HepG2 (cell line): Measurements from ENCODE around the gene CARMIL3. TPM values are rescaled to one million over a fixed set of nuclear protein-coding genes. Genes with fewer than 3 reads are reported as not detected.

Experiments
- CBFB ChIP-seq: sonication (generic); formaldehyde crosslinking; IDR thresholded peaks from 2 replicates; pipeline ENCODE4 v1.4.0; 2020; ENCODE audit warnings: missing genetic modification reagents
- HES4 ChIP-seq: sonication (generic); formaldehyde crosslinking; IDR thresholded peaks from 2 replicates; pipeline ENCODE4 v1.9.0; 2021; ENCODE audit warnings: mild to moderate bottlenecking, missing genetic modification reagents, borderline replicate concordance
- MAFG ChIP-seq: sonication (generic); formaldehyde crosslinking; IDR thresholded peaks from 2 replicates; pipeline ENCODE4 v1.5.1; 2020; ENCODE audit warnings: mild to moderate bottlenecking, missing genetic modification reagents
- MED8 ChIP-seq: sonication (generic); formaldehyde crosslinking; IDR thresholded peaks from 2 replicates; pipeline ENCODE4 v1.8.1; 2023; ENCODE audit warnings: mild to moderate bottlenecking, missing genetic modification reagents; ENCODE audit not compliant: insufficient replicate concordance
- SRF ChIP-seq: IDR thresholded peaks from 2 replicates; pipeline ENCODE4 v1.6.1; 2011; ENCODE audit warnings: mild to moderate bottlenecking, low read depth, low read length, moderate library complexity
- ZC3H13 ChIP-seq: sonication (generic); formaldehyde crosslinking; IDR thresholded peaks from 2 replicates; pipeline ENCODE4 v1.8.1; 2023; ENCODE audit warnings: mild to moderate bottlenecking, missing genetic modification reagents, moderate library complexity
- ZNF136 ChIP-seq: sonication (generic); formaldehyde crosslinking; IDR thresholded peaks from 2 replicates; pipeline ENCODE4 v1.8.1; 2022; ENCODE audit warnings: low read depth, mild to moderate bottlenecking, moderate library complexity, missing genetic modification reagents
- ZNF20 ChIP-seq: sonication (generic); formaldehyde crosslinking; IDR thresholded peaks from 2 replicates; pipeline ENCODE4 v1.4.0; 2020; ENCODE audit warnings: mild to moderate bottlenecking, moderate library complexity, missing genetic modification reagents
- ZNF296 ChIP-seq: sonication (generic); formaldehyde crosslinking; conservative IDR thresholded peaks from 2 replicates; pipeline ENCODE4 v1.5.0; 2020; ENCODE audit warnings: mild to moderate bottlenecking, missing genetic modification reagents
- ZNF451 ChIP-seq: sonication (generic); formaldehyde crosslinking; IDR thresholded peaks from 2 replicates; pipeline ENCODE4 v1.5.0; 2020; ENCODE audit warnings: mild to moderate bottlenecking, missing genetic modification reagents
- ZNF558 ChIP-seq: sonication (generic); formaldehyde crosslinking; IDR thresholded peaks from 2 replicates; pipeline ENCODE4 v1.9.0; 2022; ENCODE audit warnings: mild to moderate bottlenecking, missing genetic modification reagents, borderline replicate concordance
- ZNF644 ChIP-seq: IDR thresholded peaks from 2 replicates; pipeline ENCODE4 v1.6.1; 2016; ENCODE audit warnings: low read depth
- ZSCAN30 ChIP-seq: sonication (generic); formaldehyde crosslinking; IDR thresholded peaks from 2 replicates; pipeline ENCODE4 v1.5.0; 2020; ENCODE audit warnings: mild to moderate bottlenecking, missing genetic modification reagents
- polyA plus RNA-seq, 8 experiments: library from polyadenylated mRNA; depleted of rRNA in 3 of 8; stranded (reverse) in 7 of 8; unstranded in 1 of 8; fragments of >200 nt; fragmentation: Illumina TruSeq in 4 of 8; extraction: Trizol in 4 of 8; gene quantifications; 2 replicates each; pipeline versions ENCODE4 v1.2.1 to v1.2.3, GENCODE V29; 2011 to 2016; ENCODE audit warnings: low read depth in 4 of 8, missing spikeins in 1 of 8, mixed read lengths in 1 of 8; ENCODE audit not compliant: insufficient read depth in 1 of 8
- total RNA-seq, 5 experiments: library from RNA; depleted of rRNA; stranded (reverse); fragments of >200 nt; fragmentation: Illumina TruSeq; extraction: Trizol; gene quantifications; 2 replicates each; pipeline ENCODE4 v1.2.3, GENCODE V29; 2016; ENCODE audit warnings: low read depth in 1 of 5
- TF ChIP-seq, protein P1 (sequence below): sonication (generic); formaldehyde crosslinking; IDR thresholded peaks from 2 replicates; pipeline ENCODE4 v1.9.0; 2021; ENCODE audit warnings: missing genetic modification reagents, borderline replicate concordance
- TF ChIP-seq, protein P2 (sequence below): sonication (generic); formaldehyde crosslinking; IDR thresholded peaks from 2 replicates; pipeline ENCODE4 v1.5.0; 2020; ENCODE audit warnings: missing genetic modification reagents
- TF ChIP-seq, protein P3 (sequence below): sonication (generic); formaldehyde crosslinking; IDR thresholded peaks from 2 replicates; pipeline ENCODE4 v1.4.0; 2020; ENCODE audit warnings: missing genetic modification reagents, mild to moderate bottlenecking, borderline replicate concordance
- TF ChIP-seq, protein P4 (sequence below): sonication (generic); formaldehyde crosslinking; IDR thresholded peaks from 2 replicates; pipeline ENCODE4 v1.8.1; 2022; ENCODE audit warnings: mild to moderate bottlenecking, missing genetic modification reagents
- TF ChIP-seq, protein P5 (sequence below): sonication (generic); formaldehyde crosslinking; IDR thresholded peaks from 2 replicates; pipeline ENCODE4 v1.4.0; 2020; ENCODE audit warnings: missing genetic modification reagents, borderline replicate concordance

Gene CARMIL3
- total and polyA plus RNA-seq, 2 of the 13 experiments (the other 11 are each of a cell fraction or from before 2014, with no cell fraction given), result 0.27 to 0.55 TPM

DNA sequence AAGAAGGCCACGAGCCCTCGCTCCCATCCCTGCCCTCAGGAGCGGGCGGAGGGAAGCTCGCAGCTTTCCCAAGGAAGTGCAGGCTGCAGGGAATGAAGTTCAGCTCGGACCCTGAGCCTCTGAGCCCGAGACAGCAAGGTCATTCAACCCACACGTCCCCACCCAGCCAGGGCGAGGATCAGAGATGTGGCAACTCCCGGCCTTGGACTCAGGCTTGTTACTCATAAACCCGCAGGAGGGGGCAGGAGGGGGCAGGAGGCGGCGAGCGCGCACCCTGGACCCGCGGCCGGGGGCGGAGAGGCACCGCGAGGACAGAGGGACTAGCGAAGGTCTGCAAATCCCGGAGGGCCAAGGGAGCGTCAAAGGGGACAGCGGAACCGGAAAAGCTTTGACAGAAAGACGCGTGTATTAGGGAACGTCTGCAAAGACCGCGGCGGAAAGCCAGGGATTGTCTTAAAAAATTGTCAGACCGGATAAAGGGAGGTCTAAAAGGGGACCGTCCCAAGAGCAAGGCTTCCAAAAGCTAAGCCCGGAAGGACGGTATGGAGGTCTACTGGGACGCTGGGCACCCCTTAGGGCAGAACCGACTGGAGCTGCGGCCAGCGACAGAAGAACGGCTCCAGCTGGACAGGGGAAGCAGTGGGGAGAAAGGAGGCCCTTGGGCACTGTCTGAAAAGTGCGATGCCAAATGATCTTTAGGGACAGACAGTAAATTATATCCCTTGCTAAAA is 62.2 kb downstream of the CARMIL3 start (continued):
- TF ChIP-seq SRF (peak; percentile 15), ZSCAN30 (CRISPR knock-in tag) (no peak; the same call in 1 of the 2 replicates), MAFG (CRISPR knock-in tag) (no peak), ZNF136 (CRISPR knock-in tag) (peak; percentile 97), ZC3H13 (CRISPR knock-in tag) (no peak), HES4 (CRISPR knock-in tag) (peak; percentile 28), ZNF451 (peak; percentile 99), ZNF558 (no peak), ZNF296 (CRISPR knock-in tag) (no peak), ZNF20 (CRISPR knock-in tag) (peak; percentile 83; the same call in 1 of the 2 replicates), MED8 (CRISPR knock-in tag) (peak; percentile 99), ZNF644 (peak; percentile 94), CBFB (CRISPR knock-in tag) (peak; percentile 98)
- TF ChIP-seq, protein P1, sequence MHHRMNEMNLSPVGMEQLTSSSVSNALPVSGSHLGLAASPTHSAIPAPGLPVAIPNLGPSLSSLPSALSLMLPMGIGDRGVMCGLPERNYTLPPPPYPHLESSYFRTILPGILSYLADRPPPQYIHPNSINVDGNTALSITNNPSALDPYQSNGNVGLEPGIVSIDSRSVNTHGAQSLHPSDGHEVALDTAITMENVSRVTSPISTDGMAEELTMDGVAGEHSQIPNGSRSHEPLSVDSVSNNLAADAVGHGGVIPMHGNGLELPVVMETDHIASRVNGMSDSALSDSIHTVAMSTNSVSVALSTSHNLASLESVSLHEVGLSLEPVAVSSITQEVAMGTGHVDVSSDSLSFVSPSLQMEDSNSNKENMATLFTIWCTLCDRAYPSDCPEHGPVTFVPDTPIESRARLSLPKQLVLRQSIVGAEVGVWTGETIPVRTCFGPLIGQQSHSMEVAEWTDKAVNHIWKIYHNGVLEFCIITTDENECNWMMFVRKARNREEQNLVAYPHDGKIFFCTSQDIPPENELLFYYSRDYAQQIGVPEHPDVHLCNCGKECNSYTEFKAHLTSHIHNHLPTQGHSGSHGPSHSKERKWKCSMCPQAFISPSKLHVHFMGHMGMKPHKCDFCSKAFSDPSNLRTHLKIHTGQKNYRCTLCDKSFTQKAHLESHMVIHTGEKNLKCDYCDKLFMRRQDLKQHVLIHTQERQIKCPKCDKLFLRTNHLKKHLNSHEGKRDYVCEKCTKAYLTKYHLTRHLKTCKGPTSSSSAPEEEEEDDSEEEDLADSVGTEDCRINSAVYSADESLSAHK (CRISPR knock-in tag), result peak; percentile 92
- TF ChIP-seq, protein P2, sequence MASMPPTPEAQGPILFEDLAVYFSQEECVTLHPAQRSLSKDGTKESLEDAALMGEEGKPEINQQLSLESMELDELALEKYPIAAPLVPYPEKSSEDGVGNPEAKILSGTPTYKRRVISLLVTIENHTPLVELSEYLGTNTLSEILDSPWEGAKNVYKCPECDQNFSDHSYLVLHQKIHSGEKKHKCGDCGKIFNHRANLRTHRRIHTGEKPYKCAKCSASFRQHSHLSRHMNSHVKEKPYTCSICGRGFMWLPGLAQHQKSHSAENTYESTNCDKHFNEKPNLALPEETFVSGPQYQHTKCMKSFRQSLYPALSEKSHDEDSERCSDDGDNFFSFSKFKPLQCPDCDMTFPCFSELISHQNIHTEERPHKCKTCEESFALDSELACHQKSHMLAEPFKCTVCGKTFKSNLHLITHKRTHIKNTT, result 0 out of 2 replicates have a peak, but pooled peaks have one; percentile 68
- TF ChIP-seq, protein P3, sequence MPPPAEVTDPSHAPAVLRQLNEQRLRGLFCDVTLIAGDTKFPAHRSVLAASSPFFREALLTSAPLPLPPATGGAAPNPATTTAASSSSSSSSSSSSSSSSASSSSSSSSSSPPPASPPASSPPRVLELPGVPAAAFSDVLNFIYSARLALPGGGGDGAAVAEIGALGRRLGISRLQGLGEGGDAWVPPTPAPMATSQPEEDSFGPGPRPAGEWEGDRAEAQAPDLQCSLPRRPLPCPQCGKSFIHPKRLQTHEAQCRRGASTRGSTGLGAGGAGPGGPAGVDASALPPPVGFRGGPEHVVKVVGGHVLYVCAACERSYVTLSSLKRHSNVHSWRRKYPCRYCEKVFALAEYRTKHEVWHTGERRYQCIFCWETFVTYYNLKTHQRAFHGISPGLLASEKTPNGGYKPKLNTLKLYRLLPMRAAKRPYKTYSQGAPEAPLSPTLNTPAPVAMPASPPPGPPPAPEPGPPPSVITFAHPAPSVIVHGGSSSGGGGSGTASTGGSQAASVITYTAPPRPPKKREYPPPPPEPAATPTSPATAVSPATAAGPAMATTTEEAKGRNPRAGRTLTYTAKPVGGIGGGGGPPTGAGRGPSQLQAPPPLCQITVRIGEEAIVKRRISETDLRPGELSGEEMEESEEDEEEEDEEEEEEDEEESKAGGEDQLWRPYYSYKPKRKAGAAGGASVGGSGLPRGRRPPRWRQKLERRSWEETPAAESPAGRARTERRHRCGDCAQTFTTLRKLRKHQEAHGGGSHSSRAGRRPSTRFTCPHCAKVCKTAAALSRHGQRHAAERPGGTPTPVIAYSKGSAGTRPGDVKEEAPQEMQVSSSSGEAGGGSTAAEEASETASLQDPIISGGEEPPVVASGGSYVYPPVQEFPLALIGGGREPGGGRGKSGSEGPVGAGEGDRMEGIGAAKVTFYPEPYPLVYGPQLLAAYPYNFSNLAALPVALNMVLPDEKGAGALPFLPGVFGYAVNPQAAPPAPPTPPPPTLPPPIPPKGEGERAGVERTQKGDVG (CRISPR knock-in tag), result peak; percentile 98
- TF ChIP-seq, protein P4, sequence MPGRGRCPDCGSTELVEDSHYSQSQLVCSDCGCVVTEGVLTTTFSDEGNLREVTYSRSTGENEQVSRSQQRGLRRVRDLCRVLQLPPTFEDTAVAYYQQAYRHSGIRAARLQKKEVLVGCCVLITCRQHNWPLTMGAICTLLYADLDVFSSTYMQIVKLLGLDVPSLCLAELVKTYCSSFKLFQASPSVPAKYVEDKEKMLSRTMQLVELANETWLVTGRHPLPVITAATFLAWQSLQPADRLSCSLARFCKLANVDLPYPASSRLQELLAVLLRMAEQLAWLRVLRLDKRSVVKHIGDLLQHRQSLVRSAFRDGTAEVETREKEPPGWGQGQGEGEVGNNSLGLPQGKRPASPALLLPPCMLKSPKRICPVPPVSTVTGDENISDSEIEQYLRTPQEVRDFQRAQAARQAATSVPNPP (CRISPR knock-in tag), result peak; percentile 84
- TF ChIP-seq, protein P5, sequence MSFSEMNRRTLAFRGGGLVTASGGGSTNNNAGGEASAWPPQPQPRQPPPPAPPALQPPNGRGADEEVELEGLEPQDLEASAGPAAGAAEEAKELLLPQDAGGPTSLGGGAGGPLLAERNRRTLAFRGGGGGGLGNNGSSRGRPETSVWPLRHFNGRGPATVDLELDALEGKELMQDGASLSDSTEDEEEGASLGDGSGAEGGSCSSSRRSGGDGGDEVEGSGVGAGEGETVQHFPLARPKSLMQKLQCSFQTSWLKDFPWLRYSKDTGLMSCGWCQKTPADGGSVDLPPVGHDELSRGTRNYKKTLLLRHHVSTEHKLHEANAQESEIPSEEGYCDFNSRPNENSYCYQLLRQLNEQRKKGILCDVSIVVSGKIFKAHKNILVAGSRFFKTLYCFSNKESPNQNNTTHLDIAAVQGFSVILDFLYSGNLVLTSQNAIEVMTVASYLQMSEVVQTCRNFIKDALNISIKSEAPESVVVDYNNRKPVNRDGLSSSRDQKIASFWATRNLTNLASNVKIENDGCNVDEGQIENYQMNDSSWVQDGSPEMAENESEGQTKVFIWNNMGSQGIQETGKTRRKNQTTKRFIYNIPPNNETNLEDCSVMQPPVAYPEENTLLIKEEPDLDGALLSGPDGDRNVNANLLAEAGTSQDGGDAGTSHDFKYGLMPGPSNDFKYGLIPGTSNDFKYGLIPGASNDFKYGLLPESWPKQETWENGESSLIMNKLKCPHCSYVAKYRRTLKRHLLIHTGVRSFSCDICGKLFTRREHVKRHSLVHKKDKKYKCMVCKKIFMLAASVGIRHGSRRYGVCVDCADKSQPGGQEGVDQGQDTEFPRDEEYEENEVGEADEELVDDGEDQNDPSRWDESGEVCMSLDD (CRISPR knock-in tag), result no peak
